NCI-H128 (cell line): ENCODE measurements around the gene MT1M.
"Not testable (repeated sequence)": the region's sequence is repeated elsewhere in the genome, so short reads cannot be mapped to it uniquely, and the experiment has no call there.

Experiments
- DNase-seq: peaks from one replicate; lab custom pipeline; 2025; ENCODE audit not compliant: unreplicated experiment; lab: John Stamatoyannopoulos, UW

The MT1M gene

GRCh38 chr16:56672171-56672570 is 39.7 kb downstream of the MT1M start:
- DNase-seq, result not testable (repeated sequence)

GRCh38 chr16:56672761-56673536 is 40.5 kb downstream of the MT1M start:
- DNase-seq, result no peak

GRCh38 chr16:56673921-56674320 is 41.5 kb downstream of the MT1M start:
- DNase-seq, result no peak

- not testable (repeated sequence) for DNase-seq
Measured at GRCh38 chr16:56674570-56674969, 42.1 kb downstream of the MT1M start.

GRCh38 chr16:56675685-56676210 is 43.3 kb downstream of the MT1M start:
- no peak for DNase-seq

GRCh38 chr16:56677474-56677873 is 45.0 kb downstream of the MT1M start:
- no peak for DNase-seq

- DNase-seq, result no peak
Measured at GRCh38 chr16:56679078-56679730, 46.7 kb downstream of the MT1M start.

GRCh38 chr16:56679818-56680217 is 47.4 kb downstream of the MT1M start:
- DNase-seq, result no peak

GRCh38 chr16:56681939-56682702 is 49.7 kb downstream of the MT1M start, which contains the start of gene MT1X:
Gene MT1X (plus strand): TSS chr16:56682470. CDS start chr16:56682541, 71 bp downstream.
- no peak for DNase-seq

- DNase-seq, result no peak
Measured at GRCh38 chr16:56682703-56683397, 50.4 kb downstream of the MT1M start.
